Suppressor macrophage (primary cell): Measurements from ENCODE around the gene TMEM126A.

Source experiments
- DNase-seq, 4 experiments: peaks; one replicate each; pipeline ENCODE4 v3.0.0-alpha.2; 2020 to 2022

The TMEM126A gene

GRCh38 chr11:85698195-85698594 lies 50.4 kb downstream of the TMEM126A start:
- DNase-seq: no peak

- DNase-seq: peak in 1 of 4 experiments; percentile 7
Observed at GRCh38 chr11:85699957-85700741, 52.4 kb downstream of the TMEM126A start.

DNA sequence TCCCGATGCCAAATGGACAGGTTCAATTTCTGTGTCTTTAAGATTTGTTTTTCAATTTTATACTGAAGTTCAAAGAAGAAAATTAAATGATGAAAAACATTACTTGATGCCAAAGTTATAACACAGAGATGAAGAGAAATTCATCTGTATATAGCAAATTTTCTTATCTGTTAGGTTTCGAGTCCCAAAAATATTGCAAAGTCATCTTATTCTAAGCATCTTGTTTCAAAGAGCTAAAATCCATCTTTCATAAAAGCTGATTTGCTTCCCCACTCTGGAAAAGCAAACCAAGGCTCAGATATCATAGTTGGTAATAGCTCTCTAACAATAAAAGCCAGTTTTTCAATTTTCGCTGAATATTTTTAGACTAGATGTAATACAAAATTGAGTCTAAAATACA lies 57.2 kb downstream of the TMEM126A start:
- no peak for DNase-seq

DNA sequence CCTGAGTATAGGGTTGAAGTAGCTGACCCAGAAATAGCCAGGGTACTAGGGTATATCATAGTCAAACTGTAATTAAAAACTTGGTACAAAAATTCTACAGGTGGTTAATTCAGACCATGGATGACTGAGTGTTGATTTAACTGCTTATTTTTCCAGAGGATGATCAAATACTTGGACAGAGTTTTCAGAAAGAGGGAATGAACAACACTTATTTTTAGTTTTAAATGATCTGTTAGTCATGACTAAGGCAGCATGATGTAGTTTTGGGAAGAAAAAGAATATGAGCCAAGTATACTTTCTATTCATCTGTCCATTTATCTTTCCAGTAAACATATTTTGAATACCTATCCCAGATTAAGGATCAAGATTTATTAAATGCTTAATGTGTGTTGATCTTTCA lies 58.0 kb downstream of the TMEM126A start:
- DNase-seq: no peak
